Activated naive CD8-positive, alpha-beta T cell treated with anti-CD3 and anti-CD28 coated beads for 36 hours (primary cell): ENCODE measurements around the gene TSPAN2. TPM values are rescaled to one million over a fixed set of nuclear protein-coding genes. Genes with fewer than 3 reads are reported as not detected.

ENCODE experiments used
- DNase-seq: peaks from one replicate; pipeline ENCODE4 v3.0.0; 2021
- H3K27ac Mint-ChIP-seq: one replicate; pipeline ENCODE4 v1.8.0; 2022; ENCODE audit warnings: mild to moderate bottlenecking, moderate library complexity, mixed read lengths
- H3K27me3 Mint-ChIP-seq: one replicate; pipeline ENCODE4 v1.8.0; 2022; ENCODE audit warnings: mild to moderate bottlenecking, mixed read lengths
- H3K36me3 Mint-ChIP-seq: one replicate; pipeline ENCODE4 v1.8.0; 2021; ENCODE audit warnings: mild to moderate bottlenecking, mixed read lengths
- H3K4me1 Mint-ChIP-seq: one replicate; pipeline ENCODE4 v1.8.0; 2021; ENCODE audit warnings: mixed read lengths
- H3K4me3 Mint-ChIP-seq: one replicate; pipeline ENCODE4 v1.8.0; 2022; ENCODE audit warnings: mild to moderate bottlenecking, moderate library complexity, mixed read lengths
- H3K9me3 Mint-ChIP-seq: one replicate; pipeline ENCODE4 v1.8.0; 2022; ENCODE audit warnings: mixed read lengths
- total RNA-seq, 2 experiments: library from RNA; stranded (reverse); gene quantifications; one replicate each; pipeline ENCODE4 v1.2.3, GENCODE V29; 2021

TSPAN2 gene
- under 1 TPM; 0.16 to 0.26 TPM for total RNA-seq

- H3K9me3 Mint-ChIP-seq: no peaks in the 10 kb centered on the region
- H3K4me3 Mint-ChIP-seq: peak within 1 kb of the TSS; percentile 75
- DNase-seq: peak; percentile 43
- no peak within 1 kb of the TSS for H3K27ac Mint-ChIP-seq
- H3K27me3 Mint-ChIP-seq: peaks cover 9% of the 10 kb centered on the region
- H3K36me3 Mint-ChIP-seq: no peaks in the 10 kb centered on the region
- peaks cover 26% of the 10 kb centered on the region for H3K4me1 Mint-ChIP-seq
These were observed at the start of gene TSPAN2 for GRCh38 chr1:115089420-115090185. Gene TSPAN2, minus strand, starts transcription at chr1:115089503. Its CDS starts 71 bp downstream, at chr1:115089432.

- peaks cover 4% of the 10 kb centered on the region for H3K4me1 Mint-ChIP-seq
- no peaks in the 10 kb centered on the region for H3K9me3 Mint-ChIP-seq
- no peak overlapping the region for H3K27ac Mint-ChIP-seq
- peaks cover 17% of the 10 kb centered on the region for H3K27me3 Mint-ChIP-seq
- peak; percentile 61 for DNase-seq
- no peak overlapping the region for H3K4me3 Mint-ChIP-seq
- no peaks in the 10 kb centered on the region for H3K36me3 Mint-ChIP-seq
These were observed 49.7 kb upstream of the TSPAN2 start for GRCh38 chr1:115138973-115139372.

- H3K27me3 Mint-ChIP-seq: peaks cover 17% of the 10 kb centered on the region
- no peaks in the 10 kb centered on the region for H3K9me3 Mint-ChIP-seq
- no peaks in the 10 kb centered on the region for H3K36me3 Mint-ChIP-seq
- H3K4me1 Mint-ChIP-seq: peaks cover 4% of the 10 kb centered on the region
- no peak overlapping the region for H3K4me3 Mint-ChIP-seq
- no peak overlapping the region for H3K27ac Mint-ChIP-seq
- no peak for DNase-seq
These were observed 49.0 kb upstream of the TSPAN2 start for GRCh38 chr1:115138271-115138670.

- no peaks in the 10 kb centered on the region for H3K36me3 Mint-ChIP-seq
- H3K4me3 Mint-ChIP-seq: no peak overlapping the region
- no peaks in the 10 kb centered on the region for H3K9me3 Mint-ChIP-seq
- no peak for DNase-seq
- H3K4me1 Mint-ChIP-seq: peaks cover 4% of the 10 kb centered on the region
- no peak overlapping the region for H3K27ac Mint-ChIP-seq
- peaks cover 17% of the 10 kb centered on the region for H3K27me3 Mint-ChIP-seq
These were observed 47.9 kb upstream of the TSPAN2 start for GRCh38 chr1:115137191-115137590.

GRCh38 chr1:115136706-115137105, 47.4 kb upstream of the TSPAN2 start:
- H3K27me3 Mint-ChIP-seq: peaks cover 17% of the 10 kb centered on the region
- no peaks in the 10 kb centered on the region for H3K36me3 Mint-ChIP-seq
- no peak overlapping the region for H3K27ac Mint-ChIP-seq
- H3K4me1 Mint-ChIP-seq: peaks cover 4% of the 10 kb centered on the region
- no peak for DNase-seq
- H3K9me3 Mint-ChIP-seq: no peaks in the 10 kb centered on the region
- no peak overlapping the region for H3K4me3 Mint-ChIP-seq

- no peak for DNase-seq
- H3K27me3 Mint-ChIP-seq: peaks cover 17% of the 10 kb centered on the region
- H3K4me3 Mint-ChIP-seq: no peak overlapping the region
- H3K4me1 Mint-ChIP-seq: peaks cover 4% of the 10 kb centered on the region
- no peak overlapping the region for H3K27ac Mint-ChIP-seq
- H3K9me3 Mint-ChIP-seq: no peaks in the 10 kb centered on the region
- no peaks in the 10 kb centered on the region for H3K36me3 Mint-ChIP-seq
These were observed 46.8 kb upstream of the TSPAN2 start for GRCh38 chr1:115136106-115136505.

- Mint-ChIP-seq H3K9me3 (no peaks in the 10 kb centered on the region), H3K27me3 (peaks cover 17% of the 10 kb centered on the region), H3K27ac (no peak overlapping the region), H3K4me3 (no peak overlapping the region), H3K36me3 (no peaks in the 10 kb centered on the region), H3K4me1 (peaks cover 4% of the 10 kb centered on the region)
- no peak for DNase-seq
These were observed 46.4 kb upstream of the TSPAN2 start for GRCh38 chr1:115135681-115136080.

GRCh38 chr1:115134850-115135480, 45.7 kb upstream of the TSPAN2 start:
- H3K27ac Mint-ChIP-seq: no peak overlapping the region
- H3K4me3 Mint-ChIP-seq: no peak overlapping the region
- H3K27me3 Mint-ChIP-seq: peaks cover 17% of the 10 kb centered on the region

GRCh38 chr1:115134231-115134630, 44.9 kb upstream of the TSPAN2 start:
- no peak for DNase-seq
- Mint-ChIP-seq H3K9me3 (no peaks in the 10 kb centered on the region), H3K36me3 (no peaks in the 10 kb centered on the region), H3K27me3 (peaks cover 17% of the 10 kb centered on the region), H3K27ac (no peak overlapping the region), H3K4me3 (no peak overlapping the region), H3K4me1 (peaks cover 3% of the 10 kb centered on the region)

More at GRCh38 chr1:115134850-115135480, 45.7 kb upstream of the TSPAN2 start:
- Mint-ChIP-seq H3K9me3 (no peaks in the 10 kb centered on the region), H3K4me1 (peaks cover 4% of the 10 kb centered on the region), H3K36me3 (no peaks in the 10 kb centered on the region)
- no peak for DNase-seq

GRCh38 chr1:115133440-115133839, 44.1 kb upstream of the TSPAN2 start:
- Mint-ChIP-seq H3K9me3 (no peaks in the 10 kb centered on the region), H3K4me1 (no peaks in the 10 kb centered on the region), H3K27ac (no peak overlapping the region), H3K27me3 (peaks cover 10% of the 10 kb centered on the region), H3K36me3 (no peaks in the 10 kb centered on the region), H3K4me3 (no peak overlapping the region)
- no peak for DNase-seq

- Mint-ChIP-seq H3K27ac (no peak overlapping the region), H3K4me3 (no peak overlapping the region), H3K27me3 (no peaks in the 10 kb centered on the region), H3K9me3 (no peaks in the 10 kb centered on the region), H3K4me1 (no peaks in the 10 kb centered on the region), H3K36me3 (no peaks in the 10 kb centered on the region)
- DNase-seq: no peak
These were observed 41.5 kb upstream of the TSPAN2 start for GRCh38 chr1:115130786-115131185.

- Mint-ChIP-seq H3K27me3 (peaks cover 3% of the 10 kb centered on the region), H3K4me1 (no peaks in the 10 kb centered on the region), H3K27ac (no peak overlapping the region), H3K36me3 (no peaks in the 10 kb centered on the region), H3K4me3 (no peak overlapping the region), H3K9me3 (peaks cover 3% of the 10 kb centered on the region)
- no peak for DNase-seq
These were observed 39.9 kb upstream of the TSPAN2 start for GRCh38 chr1:115129071-115129640.

- DNase-seq: no peak
- Mint-ChIP-seq H3K9me3 (peaks cover 12% of the 10 kb centered on the region), H3K36me3 (peaks cover 5% of the 10 kb centered on the region), H3K4me3 (no peak overlapping the region), H3K27ac (no peak overlapping the region), H3K4me1 (no peaks in the 10 kb centered on the region), H3K27me3 (peaks cover 5% of the 10 kb centered on the region)
These were observed 38.2 kb upstream of the TSPAN2 start for GRCh38 chr1:115127539-115127938.

- peaks cover 19% of the 10 kb centered on the region for H3K9me3 Mint-ChIP-seq
- peaks cover 13% of the 10 kb centered on the region for H3K27me3 Mint-ChIP-seq
- DNase-seq: no peak
- H3K4me1 Mint-ChIP-seq: no peaks in the 10 kb centered on the region
- H3K4me3 Mint-ChIP-seq: no peak overlapping the region
- H3K36me3 Mint-ChIP-seq: peaks cover 8% of the 10 kb centered on the region
- H3K27ac Mint-ChIP-seq: no peak overlapping the region
These were observed 37.2 kb upstream of the TSPAN2 start for GRCh38 chr1:115126516-115126915.

GRCh38 chr1:115123116-115123515, 33.8 kb upstream of the TSPAN2 start:
- H3K27me3 Mint-ChIP-seq: peaks cover 13% of the 10 kb centered on the region
- DNase-seq: no peak
- no peaks in the 10 kb centered on the region for H3K4me1 Mint-ChIP-seq
- no peak overlapping the region for H3K27ac Mint-ChIP-seq
- H3K36me3 Mint-ChIP-seq: peaks cover 11% of the 10 kb centered on the region
- no peak overlapping the region for H3K4me3 Mint-ChIP-seq
- H3K9me3 Mint-ChIP-seq: peaks cover 27% of the 10 kb centered on the region
